SK-N-SH treated with all-trans-retinoic acid at 6 μM for 48 hours (cell line): ENCODE data around the gene YAF2.

Experiments used
- ATAC-seq: fragments of 200-7000 bp; cut with Tn5 transposase; 3 replicates; pipeline ENCODE4 v1.9.1; 2020; ENCODE audit warnings: mild to moderate bottlenecking, moderate library complexity
- ARNTL ChIP-seq: fragments of 450-650 bp; formaldehyde crosslinking; IDR thresholded peaks from 2 replicates; pipeline ENCODE4 v1.5.0; 2020; ENCODE audit warnings: low read depth, mild to moderate bottlenecking, moderate library complexity, borderline replicate concordance
- BACH2 ChIP-seq: fragments of 250-450 bp; sonication (Bioruptor Pico); IDR thresholded peaks from 2 replicates; pipeline ENCODE4 v1.9.0; 2021; ENCODE audit warnings: mild to moderate bottlenecking, borderline replicate concordance
- CSDC2 ChIP-seq: fragments of 250-450 bp; sonication (Bioruptor Pico); IDR thresholded peaks from 2 replicates; pipeline ENCODE4 v1.5.0; 2020; ENCODE audit warnings: mild to moderate bottlenecking, moderate library complexity
- ESRRG ChIP-seq: fragments of 250-450 bp; sonication (Bioruptor Pico); IDR thresholded peaks from 2 replicates; pipeline ENCODE4 v1.6.1; 2021; ENCODE audit warnings: mild to moderate bottlenecking
- ISL1 ChIP-seq: fragments of 250-450 bp; sonication (Bioruptor Pico); IDR thresholded peaks from 2 replicates; pipeline ENCODE4 v2.1.2; 2022; ENCODE audit warnings: mild to moderate bottlenecking, moderate library complexity
- OSR1 ChIP-seq: fragments of 250-450 bp; sonication (Bioruptor Pico); IDR thresholded peaks from 2 replicates; pipeline ENCODE4 v1.8.0; 2022; ENCODE audit warnings: moderate library complexity, mild to moderate bottlenecking, inconsistent platforms
- RARB ChIP-seq: fragments of 250-450 bp; sonication (Bioruptor Pico); IDR thresholded peaks from 2 replicates; pipeline ENCODE4 v1.8.0; 2021; ENCODE audit warnings: mild to moderate bottlenecking, moderate library complexity
- SNAI2 ChIP-seq: fragments of 250-450 bp; sonication (Bioruptor Pico); IDR thresholded peaks from 2 replicates; pipeline ENCODE4 v1.5.0; 2020; ENCODE audit warnings: mild to moderate bottlenecking, moderate library complexity
- TCF4 ChIP-seq: fragments of 250-450 bp; sonication (Bioruptor Pico); IDR thresholded peaks from 2 replicates; pipeline ENCODE4 v1.8.0; 2021; ENCODE audit warnings: mild to moderate bottlenecking, moderate library complexity, borderline replicate concordance
- TOX ChIP-seq: fragments of 250-450 bp; sonication (Bioruptor Pico); IDR thresholded peaks from 2 replicates; pipeline ENCODE4 v1.8.0; 2021; ENCODE audit warnings: mild to moderate bottlenecking, moderate library complexity, borderline replicate concordance
- ZC3H10 ChIP-seq: fragments of 250-450 bp; sonication (Bioruptor Pico); IDR thresholded peaks from 2 replicates; pipeline ENCODE4 v1.5.1; 2021; ENCODE audit warnings: mild to moderate bottlenecking, moderate library complexity
- ZFP3 ChIP-seq: fragments of 250-450 bp; sonication (Bioruptor Pico); IDR thresholded peaks from 2 replicates; pipeline ENCODE4 v1.5.0; 2020; ENCODE audit warnings: mild to moderate bottlenecking, moderate library complexity
- ZNF565 ChIP-seq: fragments of 450-650 bp; formaldehyde crosslinking; conservative IDR thresholded peaks from 2 replicates; pipeline ENCODE4 v1.5.0; 2020; ENCODE audit warnings: low read depth, mild to moderate bottlenecking, moderate library complexity
- TF ChIP-seq, protein P1 (sequence below): fragments of 250-450 bp; sonication (Bioruptor Pico); IDR thresholded peaks from 2 replicates; pipeline ENCODE4 v1.5.1; 2021; ENCODE audit warnings: mild to moderate bottlenecking, moderate library complexity
- TF ChIP-seq, protein P2 (sequence below): fragments of 250-450 bp; sonication (Bioruptor Pico); IDR thresholded peaks from 2 replicates; pipeline ENCODE4 v1.8.0; 2020; ENCODE audit warnings: mild to moderate bottlenecking, moderate library complexity, borderline replicate concordance
- TF ChIP-seq, protein P3 (sequence below): fragments of 250-450 bp; sonication (Bioruptor Pico); IDR thresholded peaks from 2 replicates; pipeline ENCODE4 v1.8.0; 2021; ENCODE audit warnings: low read depth, mild to moderate bottlenecking, moderate library complexity, borderline replicate concordance
- TF ChIP-seq, protein P4 (sequence below): fragments of 250-450 bp; sonication (Bioruptor Pico); IDR thresholded peaks from 2 replicates; pipeline ENCODE4 v1.5.1; 2020; ENCODE audit warnings: low read depth, mild to moderate bottlenecking, moderate library complexity
- TF ChIP-seq, protein P5 (sequence below): fragments of 250-450 bp; sonication (Bioruptor Pico); IDR thresholded peaks from 2 replicates; pipeline ENCODE4 v1.5.0; 2020; ENCODE audit warnings: mild to moderate bottlenecking, moderate library complexity

The YAF2 gene

DNA sequence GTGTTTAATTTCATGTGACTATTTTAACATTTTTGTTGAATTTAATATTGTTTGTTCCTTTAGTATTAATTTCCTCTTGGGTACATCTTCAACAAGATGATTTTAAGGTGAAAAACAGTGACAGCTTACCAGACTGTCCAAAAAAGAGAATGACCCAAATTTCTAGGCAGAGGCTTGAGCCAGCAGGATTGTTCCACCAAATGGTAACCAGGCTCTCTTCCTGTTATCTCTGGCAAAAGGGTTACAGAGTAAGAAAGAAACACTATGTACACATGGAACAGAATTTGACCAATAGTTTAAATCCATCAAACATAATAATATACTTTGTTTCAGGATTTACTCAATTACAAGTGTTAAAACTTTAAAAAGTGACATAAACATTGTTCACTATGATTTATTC, 39.0 kb downstream of the YAF2 start:
- ATAC-seq: no peak
- TF ChIP-seq ESRRG: no peak
- TF ChIP-seq, protein P1, sequence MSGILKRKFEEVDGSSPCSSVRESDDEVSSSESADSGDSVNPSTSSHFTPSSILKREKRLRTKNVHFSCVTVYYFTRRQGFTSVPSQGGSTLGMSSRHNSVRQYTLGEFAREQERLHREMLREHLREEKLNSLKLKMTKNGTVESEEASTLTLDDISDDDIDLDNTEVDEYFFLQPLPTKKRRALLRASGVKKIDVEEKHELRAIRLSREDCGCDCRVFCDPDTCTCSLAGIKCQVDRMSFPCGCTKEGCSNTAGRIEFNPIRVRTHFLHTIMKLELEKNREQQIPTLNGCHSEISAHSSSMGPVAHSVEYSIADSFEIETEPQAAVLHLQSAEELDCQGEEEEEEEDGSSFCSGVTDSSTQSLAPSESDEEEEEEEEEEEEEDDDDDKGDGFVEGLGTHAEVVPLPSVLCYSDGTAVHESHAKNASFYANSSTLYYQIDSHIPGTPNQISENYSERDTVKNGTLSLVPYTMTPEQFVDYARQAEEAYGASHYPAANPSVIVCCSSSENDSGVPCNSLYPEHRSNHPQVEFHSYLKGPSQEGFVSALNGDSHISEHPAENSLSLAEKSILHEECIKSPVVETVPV: no peak
- no peak for TF ChIP-seq BACH2 (CRISPR knock-in tag)
- no peak for TF ChIP-seq OSR1
- no peak for TF ChIP-seq CSDC2 (CRISPR knock-in tag)
- TF ChIP-seq ISL1 (CRISPR knock-in tag): no peak
- no peak for TF ChIP-seq TCF4 (CRISPR knock-in tag)
- TF ChIP-seq RARB (CRISPR knock-in tag): no peak
- TF ChIP-seq ZC3H10: no peak
- TF ChIP-seq ZNF565 (CRISPR knock-in tag): no peak
- TF ChIP-seq, protein P2, sequence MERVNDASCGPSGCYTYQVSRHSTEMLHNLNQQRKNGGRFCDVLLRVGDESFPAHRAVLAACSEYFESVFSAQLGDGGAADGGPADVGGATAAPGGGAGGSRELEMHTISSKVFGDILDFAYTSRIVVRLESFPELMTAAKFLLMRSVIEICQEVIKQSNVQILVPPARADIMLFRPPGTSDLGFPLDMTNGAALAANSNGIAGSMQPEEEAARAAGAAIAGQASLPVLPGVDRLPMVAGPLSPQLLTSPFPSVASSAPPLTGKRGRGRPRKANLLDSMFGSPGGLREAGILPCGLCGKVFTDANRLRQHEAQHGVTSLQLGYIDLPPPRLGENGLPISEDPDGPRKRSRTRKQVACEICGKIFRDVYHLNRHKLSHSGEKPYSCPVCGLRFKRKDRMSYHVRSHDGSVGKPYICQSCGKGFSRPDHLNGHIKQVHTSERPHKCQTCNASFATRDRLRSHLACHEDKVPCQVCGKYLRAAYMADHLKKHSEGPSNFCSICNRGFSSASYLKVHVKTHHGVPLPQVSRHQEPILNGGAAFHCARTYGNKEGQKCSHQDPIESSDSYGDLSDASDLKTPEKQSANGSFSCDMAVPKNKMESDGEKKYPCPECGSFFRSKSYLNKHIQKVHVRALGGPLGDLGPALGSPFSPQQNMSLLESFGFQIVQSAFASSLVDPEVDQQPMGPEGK (CRISPR knock-in tag): no peak
- TF ChIP-seq TOX (CRISPR knock-in tag): no peak
- TF ChIP-seq, protein P3, sequence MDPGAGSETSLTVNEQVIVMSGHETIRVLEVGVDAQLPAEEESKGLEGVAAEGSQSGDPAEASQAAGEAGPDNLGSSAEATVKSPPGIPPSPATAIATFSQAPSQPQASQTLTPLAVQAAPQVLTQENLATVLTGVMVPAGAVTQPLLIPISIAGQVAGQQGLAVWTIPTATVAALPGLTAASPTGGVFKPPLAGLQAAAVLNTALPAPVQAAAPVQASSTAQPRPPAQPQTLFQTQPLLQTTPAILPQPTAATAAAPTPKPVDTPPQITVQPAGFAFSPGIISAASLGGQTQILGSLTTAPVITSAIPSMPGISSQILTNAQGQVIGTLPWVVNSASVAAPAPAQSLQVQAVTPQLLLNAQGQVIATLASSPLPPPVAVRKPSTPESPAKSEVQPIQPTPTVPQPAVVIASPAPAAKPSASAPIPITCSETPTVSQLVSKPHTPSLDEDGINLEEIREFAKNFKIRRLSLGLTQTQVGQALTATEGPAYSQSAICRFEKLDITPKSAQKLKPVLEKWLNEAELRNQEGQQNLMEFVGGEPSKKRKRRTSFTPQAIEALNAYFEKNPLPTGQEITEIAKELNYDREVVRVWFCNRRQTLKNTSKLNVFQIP (CRISPR knock-in tag): no peak
- no peak for TF ChIP-seq ARNTL (CRISPR knock-in tag)
- TF ChIP-seq, protein P4, sequence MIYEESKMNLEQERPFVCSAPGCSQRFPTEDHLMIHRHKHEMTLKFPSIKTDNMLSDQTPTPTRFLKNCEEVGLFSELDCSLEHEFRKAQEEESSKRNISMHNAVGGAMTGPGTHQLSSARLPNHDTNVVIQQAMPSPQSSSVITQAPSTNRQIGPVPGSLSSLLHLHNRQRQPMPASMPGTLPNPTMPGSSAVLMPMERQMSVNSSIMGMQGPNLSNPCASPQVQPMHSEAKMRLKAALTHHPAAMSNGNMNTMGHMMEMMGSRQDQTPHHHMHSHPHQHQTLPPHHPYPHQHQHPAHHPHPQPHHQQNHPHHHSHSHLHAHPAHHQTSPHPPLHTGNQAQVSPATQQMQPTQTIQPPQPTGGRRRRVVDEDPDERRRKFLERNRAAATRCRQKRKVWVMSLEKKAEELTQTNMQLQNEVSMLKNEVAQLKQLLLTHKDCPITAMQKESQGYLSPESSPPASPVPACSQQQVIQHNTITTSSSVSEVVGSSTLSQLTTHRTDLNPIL (CRISPR knock-in tag): no peak
- TF ChIP-seq, all 23 proteins: peak for 0

DNA sequence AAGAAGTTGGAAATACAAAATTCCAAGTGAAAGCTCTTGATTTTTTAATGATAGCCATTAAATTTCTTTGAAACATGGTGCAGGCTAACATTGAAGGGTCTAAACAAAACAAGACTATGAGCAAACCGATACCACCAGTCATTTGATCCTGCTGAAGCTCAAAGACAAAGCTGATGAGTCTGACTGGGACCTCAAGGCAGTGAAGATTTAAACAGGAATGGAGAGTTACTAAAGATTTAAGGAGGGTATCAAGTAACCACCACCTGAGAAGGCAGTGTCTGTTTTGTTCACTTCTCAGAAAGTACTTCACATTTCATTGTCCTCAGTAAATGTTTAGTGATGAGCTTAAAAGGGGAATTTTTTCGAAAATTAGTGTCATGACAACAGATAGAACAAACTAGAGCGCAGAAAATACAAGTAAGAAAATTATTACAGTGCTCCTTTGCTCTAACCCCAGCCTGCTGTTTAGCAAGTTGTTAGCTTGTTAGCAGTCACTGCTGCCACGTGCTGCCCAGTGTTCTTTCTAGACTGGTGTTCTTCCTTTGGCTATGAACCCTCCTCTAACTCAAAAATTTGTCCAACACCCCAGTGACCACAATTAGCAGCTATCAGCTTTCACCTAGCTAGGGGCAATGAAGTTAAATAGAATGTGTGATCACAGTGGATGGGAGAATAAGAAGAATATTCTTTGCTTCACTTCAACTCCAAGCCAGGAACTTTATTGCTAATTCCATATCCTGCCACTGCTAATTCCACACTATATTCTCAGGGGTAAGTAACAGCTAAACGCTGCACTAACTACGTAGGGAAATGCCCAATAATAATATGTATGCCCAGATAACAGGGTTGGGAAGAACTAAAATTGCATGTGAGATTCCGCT, 41.1 kb downstream of the YAF2 start:
- no peak for ATAC-seq
- no peak for TF ChIP-seq ZC3H10
- TF ChIP-seq SNAI2 (CRISPR knock-in tag): no peak
- TF ChIP-seq OSR1: no peak
- TF ChIP-seq CSDC2 (CRISPR knock-in tag): no peak
- no peak for TF ChIP-seq ZFP3 (CRISPR knock-in tag)
- TF ChIP-seq, protein P2 (CRISPR knock-in tag): no peak
- TF ChIP-seq, protein P5, sequence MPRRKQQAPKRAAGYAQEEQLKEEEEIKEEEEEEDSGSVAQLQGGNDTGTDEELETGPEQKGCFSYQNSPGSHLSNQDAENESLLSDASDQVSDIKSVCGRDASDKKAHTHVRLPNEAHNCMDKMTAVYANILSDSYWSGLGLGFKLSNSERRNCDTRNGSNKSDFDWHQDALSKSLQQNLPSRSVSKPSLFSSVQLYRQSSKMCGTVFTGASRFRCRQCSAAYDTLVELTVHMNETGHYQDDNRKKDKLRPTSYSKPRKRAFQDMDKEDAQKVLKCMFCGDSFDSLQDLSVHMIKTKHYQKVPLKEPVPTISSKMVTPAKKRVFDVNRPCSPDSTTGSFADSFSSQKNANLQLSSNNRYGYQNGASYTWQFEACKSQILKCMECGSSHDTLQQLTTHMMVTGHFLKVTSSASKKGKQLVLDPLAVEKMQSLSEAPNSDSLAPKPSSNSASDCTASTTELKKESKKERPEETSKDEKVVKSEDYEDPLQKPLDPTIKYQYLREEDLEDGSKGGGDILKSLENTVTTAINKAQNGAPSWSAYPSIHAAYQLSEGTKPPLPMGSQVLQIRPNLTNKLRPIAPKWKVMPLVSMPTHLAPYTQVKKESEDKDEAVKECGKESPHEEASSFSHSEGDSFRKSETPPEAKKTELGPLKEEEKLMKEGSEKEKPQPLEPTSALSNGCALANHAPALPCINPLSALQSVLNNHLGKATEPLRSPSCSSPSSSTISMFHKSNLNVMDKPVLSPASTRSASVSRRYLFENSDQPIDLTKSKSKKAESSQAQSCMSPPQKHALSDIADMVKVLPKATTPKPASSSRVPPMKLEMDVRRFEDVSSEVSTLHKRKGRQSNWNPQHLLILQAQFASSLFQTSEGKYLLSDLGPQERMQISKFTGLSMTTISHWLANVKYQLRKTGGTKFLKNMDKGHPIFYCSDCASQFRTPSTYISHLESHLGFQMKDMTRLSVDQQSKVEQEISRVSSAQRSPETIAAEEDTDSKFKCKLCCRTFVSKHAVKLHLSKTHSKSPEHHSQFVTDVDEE (CRISPR knock-in tag): no peak
